Smooth muscle cell of bladder (primary cell): ENCODE data around the gene SAA2. TPM values are rescaled to one million over a fixed set of nuclear protein-coding genes. Genes with fewer than 3 reads are reported as not detected.

Experiments
- total RNA-seq: library from RNA; depleted of rRNA; stranded (reverse); fragments of >200 nt; gene quantifications from 2 replicates; pipeline ENCODE4 v1.2.3, GENCODE V29; 2014

SAA2 gene
- total RNA-seq: 0.28 TPM in 1 of 2 replicates, not detected in the other

DNA sequence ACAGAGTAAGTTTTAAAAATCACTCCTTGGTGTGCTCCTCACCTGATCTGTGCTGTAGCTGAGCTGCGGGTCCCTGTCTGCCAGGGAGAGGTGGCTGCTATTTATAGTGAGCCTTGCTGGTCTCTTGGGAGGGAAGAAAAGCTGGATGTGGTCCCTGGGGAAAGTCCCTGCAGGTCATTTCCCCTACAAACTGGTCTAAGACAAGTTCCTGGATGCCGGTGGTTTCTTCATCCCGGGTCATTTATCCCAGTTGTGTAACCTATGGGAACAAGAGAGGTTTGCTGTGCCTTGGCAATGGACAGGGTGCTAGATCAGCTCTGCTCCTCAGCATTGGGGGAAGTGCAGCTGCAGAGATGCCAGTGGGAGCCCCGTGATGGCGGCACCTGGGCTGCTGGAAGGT, at the start of gene SAA2:
TSS of gene SAA2 (minus strand) at position 108 of the 400 bp plus-strand sequence. CDS start 657 bp downstream, outside the sequence.

DNA sequence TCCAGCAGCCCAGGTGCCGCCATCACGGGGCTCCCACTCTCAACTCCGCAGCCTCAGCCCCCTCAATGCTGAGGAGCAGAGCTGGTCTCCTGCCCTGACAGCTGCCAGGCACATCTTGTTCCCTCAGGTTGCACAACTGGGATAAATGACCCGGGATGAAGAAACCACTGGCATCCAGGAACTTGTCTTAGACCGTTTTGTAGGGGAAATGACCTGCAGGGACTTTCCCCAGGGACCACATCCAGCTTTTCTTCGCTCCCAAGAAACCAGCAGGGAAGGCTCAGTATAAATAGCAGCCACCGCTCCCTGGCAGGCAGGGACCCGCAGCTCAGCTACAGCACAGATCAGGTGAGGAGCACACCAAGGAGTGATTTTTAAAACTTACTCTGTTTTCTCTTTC, 17.5 kb upstream of the SAA2 start, which contains the start of gene SAA1:
TSS of gene SAA1 (plus strand) at position 316 of the 400 bp plus-strand sequence. CDS start 624 bp downstream, outside the sequence.

DNA sequence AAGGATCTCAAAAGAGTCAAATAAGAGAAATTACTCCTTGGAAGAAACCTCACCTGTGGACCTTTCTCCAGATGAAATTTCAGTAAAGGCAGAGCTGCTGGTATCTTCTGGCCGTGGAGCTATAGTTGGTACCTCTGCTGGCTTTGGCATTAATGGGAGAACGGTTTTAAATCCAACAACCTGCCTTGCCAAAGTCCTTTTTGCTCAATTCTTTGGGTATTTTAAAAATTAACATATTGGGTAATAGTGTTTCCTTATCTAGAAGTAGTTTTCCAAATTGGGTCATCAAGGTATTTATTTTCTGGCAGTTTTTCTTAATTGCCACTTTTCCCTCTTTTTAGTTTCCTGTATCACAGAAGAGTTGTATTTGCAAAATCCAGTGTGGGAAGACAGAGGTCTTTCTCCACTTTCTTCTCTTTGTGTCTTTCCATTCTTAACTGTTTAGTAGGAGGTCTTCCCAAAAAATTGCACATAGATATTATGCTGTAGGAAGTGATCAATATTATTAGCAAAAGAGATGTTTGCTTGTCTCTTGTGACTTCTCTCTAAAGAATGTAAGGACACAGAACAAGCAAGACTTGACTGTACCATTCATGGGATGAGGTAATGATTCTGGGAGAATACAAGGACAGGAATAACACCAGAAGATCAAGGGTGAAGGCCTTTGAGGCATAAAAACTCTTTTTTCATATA, 11.7 kb downstream of the SAA2 start, which contains the start of gene SAA4:
TSS of gene SAA4 (minus strand) at position 139 of the 693 bp plus-strand sequence. CDS start 876 bp downstream, outside the sequence.

Other genes with a start within 250 kb of the SAA2 start
- 32.7 and 35.2 TPM in 2 replicates for gene SERGEF, start 235.6 kb downstream of the SAA2 start, total RNA-seq
- gene TPH1, start 202.4 kb downstream of the SAA2 start, total RNA-seq: 0.09 and 0.14 TPM in 2 replicates
- 9.8 and 12.8 TPM in 2 replicates for gene SAAL1, start 142.6 kb downstream of the SAA2 start, total RNA-seq
- gene MRGPRX3, start 116.1 kb downstream of the SAA2 start, total RNA-seq: not detected in 2 replicates
- gene MRGPRX4, start 75.8 kb downstream of the SAA2 start, total RNA-seq: under 0.01 TPM in 1 of 2 replicates, not detected in the other
- not detected in 2 replicates for gene SAA4, start 11.9 kb downstream of the SAA2 start, total RNA-seq
- 0.37 TPM in 1 of 2 replicates, not detected in the other for gene SAA1, start 17.6 kb upstream of the SAA2 start, total RNA-seq
- gene HPS5, start 73.5 kb upstream of the SAA2 start, total RNA-seq: 33.3 and 43.1 TPM in 2 replicates
- 57.9 and 59.2 TPM in 2 replicates for gene GTF2H1, start 73.9 kb upstream of the SAA2 start, total RNA-seq
- 473 and 711 TPM in 2 replicates for gene LDHA, start 145.9 kb upstream of the SAA2 start, total RNA-seq
- gene LDHC, start 163.7 kb upstream of the SAA2 start, total RNA-seq: 1.1 TPM in 1 of 2 replicates, not detected in the other
- not detected in 2 replicates for gene LDHAL6A, start 207.2 kb upstream of the SAA2 start, total RNA-seq